ENCODE data around the gene BANF1. TPM values are rescaled to one million over a fixed set of nuclear protein-coding genes. Genes with fewer than 3 reads are reported as not detected.

The BANF1 gene
- total and polyA plus RNA-seq, 4 donors: 10.7 to 100.0 (median 47.0) TPM

DNA sequence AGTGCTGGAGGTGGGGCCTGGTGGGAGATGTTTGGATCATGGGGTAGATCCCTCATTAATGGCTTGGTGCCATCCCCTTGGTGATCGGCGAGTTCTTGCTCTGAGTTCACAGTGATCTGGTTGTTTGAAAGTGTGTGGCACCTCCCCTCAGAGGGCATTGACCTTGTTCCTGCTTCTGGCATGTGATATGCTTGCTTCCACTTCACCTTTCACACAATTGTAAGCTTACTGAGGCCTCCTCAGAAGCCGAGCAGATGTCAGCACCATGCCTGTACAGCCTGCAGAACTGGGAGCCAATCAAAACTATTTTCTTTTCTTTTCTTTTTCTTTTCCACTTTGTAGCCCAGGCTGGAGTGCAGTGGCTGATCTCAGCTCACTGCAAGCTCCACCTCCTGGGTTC, 35.0 kb downstream of the BANF1 start:
- 52% methylated on average over 3 of the region's 3 CpGs for WGBS
- Histone ChIP-seq H3K4me3 (ENCODE audit: low read depth in 1 of 3, low read length in 3 of 3) (no peak overlapping the region), H3K4me1 (ENCODE audit: control insufficient read depth in 4 of 4, insufficient read depth in 4 of 4, low read length in 3 of 4) (no peaks in the 10 kb centered on the region), H3K36me3 (ENCODE audit: control insufficient read depth in 4 of 4, insufficient read depth in 3 of 4, low read depth in 1 of 4, low read length in 3 of 4) (no peaks in the 10 kb centered on the region), H3K27me3 (ENCODE audit: control insufficient read depth in 4 of 4, insufficient read depth in 4 of 4, low read length in 3 of 4) (peaks cover 0 to 5% (median 0%) of the 10 kb centered on the region in 4 donors), H3K9me3 (ENCODE audit: control insufficient read depth in 4 of 4, low read length in 3 of 4) (no peaks in the 10 kb centered on the region), H3K9ac (ENCODE audit: low read depth in 1 of 2, low read length in 2 of 2) (no peak overlapping the region), H3K27ac (ENCODE audit: low read depth in 1 of 2, low read length in 2 of 2) (no peak overlapping the region)
- TF ChIP-seq NR2F2 (IDR thresholded peaks at IDR 0.05): no peak
- no peak for TF ChIP-seq ZBTB33 (IDR thresholded peaks at IDR 0.05)
- no peak for TF ChIP-seq GABPA (IDR thresholded peaks at IDR 0.05 in 1 of 2, conservative IDR thresholded peaks at IDR 0.05 in 1 of 2)
- no peak for TF ChIP-seq HNF4A (conservative IDR thresholded peaks at IDR 0.05)
- no peak for TF ChIP-seq HNF4G (IDR thresholded peaks at IDR 0.05)
- TF ChIP-seq REST (IDR thresholded peaks at IDR 0.05): no peak
- TF ChIP-seq SP1 (IDR thresholded peaks at IDR 0.05): no peak
- no peak for TF ChIP-seq RXRA (IDR thresholded peaks at IDR 0.05)
- TF ChIP-seq EGR1 (IDR thresholded peaks at IDR 0.05; ENCODE audit: low read depth in 2 of 2): no peak
- no peak for TF ChIP-seq FOXA1 (IDR thresholded peaks at IDR 0.05)
- no peak for TF ChIP-seq MAX (IDR thresholded peaks at IDR 0.05)
- no peak for TF ChIP-seq FOXA2 (IDR thresholded peaks at IDR 0.05)
- no peak for TF ChIP-seq TAF1 (conservative IDR thresholded peaks at IDR 0.05)
- TF ChIP-seq, protein P1, sequence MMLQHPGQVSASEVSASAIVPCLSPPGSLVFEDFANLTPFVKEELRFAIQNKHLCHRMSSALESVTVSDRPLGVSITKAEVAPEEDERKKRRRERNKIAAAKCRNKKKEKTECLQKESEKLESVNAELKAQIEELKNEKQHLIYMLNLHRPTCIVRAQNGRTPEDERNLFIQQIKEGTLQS (IDR thresholded peaks at IDR 0.05): no peak
- no peak for TF ChIP-seq YY1 (IDR thresholded peaks at IDR 0.05)
- TF ChIP-seq CTCF (IDR thresholded peaks at IDR 0.05; ENCODE audit: low read depth, low read length, missing input control): no peak
- TF ChIP-seq RAD21 (IDR thresholded peaks at IDR 0.05): no peak
- no peak for DNase-seq (ENCODE audit: low spot score)

GRCh38 chr11:66039765-66040164, 37.5 kb downstream of the BANF1 start:
- 91% methylated on average over 3 of the region's 3 CpGs for WGBS
- Histone ChIP-seq H3K4me3 (ENCODE audit: low read depth in 1 of 3, low read length in 3 of 3) (no peak overlapping the region), H3K27me3 (ENCODE audit: control insufficient read depth in 4 of 4, insufficient read depth in 4 of 4, low read length in 3 of 4) (peaks cover 0 to 5% (median 0%) of the 10 kb centered on the region in 4 donors), H3K9me3 (ENCODE audit: control insufficient read depth in 4 of 4, low read length in 3 of 4) (no peaks in the 10 kb centered on the region), H3K36me3 (ENCODE audit: control insufficient read depth in 4 of 4, insufficient read depth in 3 of 4, low read depth in 1 of 4, low read length in 3 of 4) (no peaks in the 10 kb centered on the region), H3K27ac (ENCODE audit: low read depth in 1 of 2, low read length in 2 of 2) (no peak overlapping the region), H3K4me1 (ENCODE audit: control insufficient read depth in 4 of 4, insufficient read depth in 4 of 4, low read length in 3 of 4) (no peaks in the 10 kb centered on the region), H3K9ac (ENCODE audit: low read depth in 1 of 2, low read length in 2 of 2) (no peak overlapping the region)
- DNase-seq (ENCODE audit: low spot score): no peak
- TF ChIP-seq HNF4A (conservative IDR thresholded peaks at IDR 0.05): no peak
- TF ChIP-seq REST (IDR thresholded peaks at IDR 0.05): no peak
- TF ChIP-seq TAF1 (conservative IDR thresholded peaks at IDR 0.05): no peak
- no peak for TF ChIP-seq NR2F2 (IDR thresholded peaks at IDR 0.05)
